ENCODE measurements around the gene FKBP1A. TPM values are rescaled to one million over a fixed set of nuclear protein-coding genes. Genes with fewer than 3 reads are reported as not detected.
A peak's percentile ranks its signal among the peaks of the same experiment; 100 is the strongest.
"Not testable (repeated sequence)": the region's sequence is repeated elsewhere in the genome, so short reads cannot be mapped to it uniquely, and the experiment has no call there.

The FKBP1A gene
- total and polyA plus RNA-seq, 9 donors, result 72.7 to 298 (median 262) TPM

DNA sequence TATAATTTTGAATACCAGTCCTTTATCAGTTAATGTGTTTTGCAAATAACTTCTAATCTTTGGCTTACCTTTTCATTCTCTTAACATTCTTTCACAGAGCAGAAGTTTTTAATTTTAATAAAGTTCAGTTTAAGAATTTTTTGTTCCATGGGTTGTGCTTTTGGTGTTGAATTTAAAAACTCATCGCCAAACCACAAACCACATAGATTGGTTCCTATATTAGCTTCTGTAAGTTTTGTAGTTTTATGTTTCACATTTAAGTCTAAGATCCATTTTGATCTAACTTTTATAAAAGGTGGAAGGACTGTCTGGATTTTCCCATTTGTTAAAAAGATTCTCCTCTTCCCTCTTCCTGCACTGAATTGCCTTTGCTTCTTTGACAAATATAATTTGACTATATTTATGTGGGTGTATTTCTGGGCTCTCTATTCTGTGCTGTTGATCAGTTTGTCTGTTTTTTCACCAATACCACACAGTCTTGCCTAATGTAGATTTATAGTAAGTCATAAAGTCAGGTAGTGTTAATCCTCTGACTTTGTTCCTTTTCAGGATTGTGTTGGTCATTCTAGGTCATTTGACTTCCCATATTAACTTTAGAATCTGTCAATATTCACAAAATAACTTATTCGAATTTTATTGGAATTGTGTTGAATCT lies 46.4 kb downstream of the FKBP1A start:
- Histone ChIP-seq H3K27me3 (ENCODE audit: control insufficient read depth, insufficient read depth, low read length) (no peaks in the 10 kb centered on the region), H3K27ac (ENCODE audit: low read length) (no peak overlapping the region), H3K36me3 (ENCODE audit: control insufficient read depth, insufficient read depth, low read length) (no peaks in the 10 kb centered on the region), H3K4me3 (ENCODE audit: low read length) (no peak overlapping the region), H3K9me3 (replicated peaks; ENCODE audit: control insufficient read depth, low read depth, low read length) (peaks cover 7% of the 10 kb centered on the region), H3K4me1 (ENCODE audit: control insufficient read depth, insufficient read depth, low read length) (peaks cover 5% of the 10 kb centered on the region)
- no peak for DNase-seq
- WGBS (ENCODE audit: insufficient coverage), result no CpG with 5 or more reads among the region's 2 CpGs

- Histone ChIP-seq H3K27me3 (ENCODE audit: control insufficient read depth, insufficient read depth, low read length) (no peaks in the 10 kb centered on the region), H3K4me3 (ENCODE audit: low read length) (no peak overlapping the region), H3K27ac (ENCODE audit: low read length) (no peak overlapping the region), H3K9me3 (replicated peaks; ENCODE audit: control insufficient read depth, low read depth, low read length) (peaks cover 7% of the 10 kb centered on the region), H3K4me1 (ENCODE audit: control insufficient read depth, insufficient read depth, low read length) (peaks cover 5% of the 10 kb centered on the region), H3K36me3 (ENCODE audit: control insufficient read depth, insufficient read depth, low read length) (no peaks in the 10 kb centered on the region)
- DNase-seq, result no peak
- no CpG with 5 or more reads among the region's 1 CpG for WGBS (ENCODE audit: insufficient coverage)
Observed at GRCh38 chr20:1345756-1346093, 47.1 kb downstream of the FKBP1A start.

GRCh38 chr20:1345030-1345755 lies 47.7 kb downstream of the FKBP1A start:
- Histone ChIP-seq H3K36me3 (ENCODE audit: control insufficient read depth, insufficient read depth, low read length) (no peaks in the 10 kb centered on the region), H3K4me1 (ENCODE audit: control insufficient read depth, insufficient read depth, low read length) (peaks cover 5% of the 10 kb centered on the region), H3K27me3 (ENCODE audit: control insufficient read depth, insufficient read depth, low read length) (no peaks in the 10 kb centered on the region), H3K27ac (ENCODE audit: low read length) (no peak overlapping the region), H3K9me3 (replicated peaks; ENCODE audit: control insufficient read depth, low read depth, low read length) (peaks cover 7% of the 10 kb centered on the region), H3K4me3 (ENCODE audit: low read length) (no peak overlapping the region)
- DNase-seq, result no peak
- 100% methylated on average over 1 of the region's 4 CpGs for WGBS (ENCODE audit: insufficient coverage)

DNA sequence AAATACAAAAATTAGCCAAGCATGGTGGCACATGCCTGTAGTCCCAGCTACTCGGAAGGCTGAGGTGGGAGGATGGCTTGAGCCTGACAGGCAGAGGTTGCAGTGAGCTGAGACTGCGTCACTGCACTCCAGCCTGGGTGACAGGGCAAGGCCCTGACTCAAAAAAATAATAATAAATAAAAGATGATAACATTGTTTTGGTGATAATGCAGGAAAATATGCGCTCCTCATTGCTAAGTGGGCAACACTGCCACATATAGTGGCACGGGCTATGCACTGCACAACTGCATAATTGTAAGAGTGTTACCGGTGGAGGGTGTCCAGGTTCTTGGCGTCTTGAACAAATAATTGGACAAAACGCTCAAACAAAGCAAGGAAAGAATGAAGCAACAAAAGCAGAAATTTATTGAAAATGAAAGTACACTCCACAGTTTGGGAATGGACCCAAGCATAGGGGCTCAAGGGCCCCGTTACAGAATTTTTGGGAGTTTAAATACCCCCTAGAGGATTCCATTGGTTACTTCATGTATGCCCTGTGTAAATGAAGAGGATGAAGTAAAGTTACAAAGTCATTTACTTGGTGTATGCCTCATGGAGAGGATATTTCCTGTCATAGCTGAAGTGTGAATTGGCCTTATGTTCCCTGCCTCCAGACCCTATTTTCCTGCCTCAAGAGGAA lies 49.3 kb downstream of the FKBP1A start:
- WGBS (ENCODE audit: insufficient coverage), result 91% methylated on average over 6 of the region's 8 CpGs
- H3K4me1 ChIP-seq (ENCODE audit: control insufficient read depth, insufficient read depth, low read length); H3K9me3 ChIP-seq (replicated peaks; ENCODE audit: control insufficient read depth, low read depth, low read length); H3K4me3 ChIP-seq (ENCODE audit: low read length); H3K27ac ChIP-seq (ENCODE audit: low read length); H3K27me3 ChIP-seq (ENCODE audit: control insufficient read depth, insufficient read depth, low read length); DNase-seq; H3K36me3 ChIP-seq (ENCODE audit: control insufficient read depth, insufficient read depth, low read length): not testable (repeated sequence)

DNA sequence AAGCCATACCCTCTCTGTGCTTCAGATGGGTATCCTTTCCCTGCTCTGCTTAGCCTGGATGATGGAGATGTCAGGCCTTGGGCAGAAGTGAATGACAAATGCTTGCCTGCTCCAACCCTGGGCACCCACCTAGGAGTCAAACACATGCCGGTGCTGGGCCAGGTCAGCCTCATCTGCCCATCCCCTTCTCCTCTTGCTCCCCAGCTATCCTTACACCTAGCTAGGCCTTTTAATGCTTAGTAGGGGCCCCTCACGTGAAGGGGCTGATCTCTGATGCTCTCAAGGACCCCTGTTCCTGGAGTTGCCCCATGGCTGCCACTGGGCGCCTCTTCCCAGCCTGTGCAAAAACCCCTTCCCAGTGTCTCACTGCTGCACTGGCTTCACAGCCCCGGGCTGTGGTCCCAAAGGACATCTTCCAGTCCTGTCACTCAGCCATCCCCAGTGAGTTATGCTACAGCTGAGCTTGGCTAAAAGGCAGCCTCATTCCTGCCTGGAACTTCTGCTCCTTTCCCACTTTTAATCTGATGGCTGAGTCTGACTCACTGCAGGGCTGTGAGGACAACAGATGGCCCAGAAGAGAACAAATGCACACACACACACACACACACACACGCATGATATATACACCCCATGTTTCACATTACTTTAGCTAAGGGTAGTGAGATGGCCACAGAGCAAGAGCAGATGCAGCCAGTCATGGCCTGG lies 51.1 kb downstream of the FKBP1A start:
- Histone ChIP-seq H3K27me3 (ENCODE audit: control insufficient read depth, insufficient read depth, low read length) (no peaks in the 10 kb centered on the region), H3K9me3 (replicated peaks; ENCODE audit: control insufficient read depth, low read depth, low read length) (no peaks in the 10 kb centered on the region), H3K4me1 (ENCODE audit: control insufficient read depth, insufficient read depth, low read length) (peaks cover 11% of the 10 kb centered on the region), H3K27ac (ENCODE audit: low read length) (no peak overlapping the region), H3K4me3 (ENCODE audit: low read length) (no peak overlapping the region), H3K36me3 (ENCODE audit: control insufficient read depth, insufficient read depth, low read length) (no peaks in the 10 kb centered on the region)
- WGBS (ENCODE audit: insufficient coverage), result 78% methylated on average over 4 of the region's 5 CpGs
- no peak for DNase-seq

GRCh38 chr20:1338801-1339200 lies 54.1 kb downstream of the FKBP1A start:
- H3K27ac ChIP-seq (ENCODE audit: low read length), result no peak overlapping the region
- H3K27me3 ChIP-seq (ENCODE audit: control insufficient read depth, insufficient read depth, low read length), result no peaks in the 10 kb centered on the region
- WGBS (ENCODE audit: insufficient coverage), result 81% methylated on average over 2 of the region's 4 CpGs
- DNase-seq, result no peak
- peaks cover 11% of the 10 kb centered on the region for H3K4me1 ChIP-seq (ENCODE audit: control insufficient read depth, insufficient read depth, low read length)
- no peak overlapping the region for H3K4me3 ChIP-seq (ENCODE audit: low read length)
- H3K36me3 ChIP-seq (ENCODE audit: control insufficient read depth, insufficient read depth, low read length), result peaks cover 6% of the 10 kb centered on the region
- no peaks in the 10 kb centered on the region for H3K9me3 ChIP-seq (replicated peaks; ENCODE audit: control insufficient read depth, low read depth, low read length)

GRCh38 chr20:1338096-1338495 lies 54.8 kb downstream of the FKBP1A start:
- Histone ChIP-seq H3K4me1 (ENCODE audit: control insufficient read depth, insufficient read depth, low read length) (peaks cover 11% of the 10 kb centered on the region), H3K27ac (ENCODE audit: low read length) (peak overlapping the region; percentile 65), H3K27me3 (ENCODE audit: control insufficient read depth, insufficient read depth, low read length) (no peaks in the 10 kb centered on the region), H3K36me3 (ENCODE audit: control insufficient read depth, insufficient read depth, low read length) (peaks cover 13% of the 10 kb centered on the region), H3K9me3 (replicated peaks; ENCODE audit: control insufficient read depth, low read depth, low read length) (no peaks in the 10 kb centered on the region), H3K4me3 (ENCODE audit: low read length) (no peak overlapping the region)
- no peak for DNase-seq
- WGBS (ENCODE audit: insufficient coverage), result 100% methylated on average over 3 of the region's 5 CpGs

- H3K4me1 ChIP-seq (ENCODE audit: control insufficient read depth, insufficient read depth, low read length), result peaks cover 10% of the 10 kb centered on the region
- no CpG with 5 or more reads among the region's 5 CpGs for WGBS (ENCODE audit: insufficient coverage)
- no peak for DNase-seq
- no peaks in the 10 kb centered on the region for H3K27me3 ChIP-seq (ENCODE audit: control insufficient read depth, insufficient read depth, low read length)
- peak overlapping the region; percentile 65 for H3K27ac ChIP-seq (ENCODE audit: low read length)
- H3K36me3 ChIP-seq (ENCODE audit: control insufficient read depth, insufficient read depth, low read length), result peaks cover 18% of the 10 kb centered on the region
- H3K4me3 ChIP-seq (ENCODE audit: low read length), result no peak overlapping the region
- H3K9me3 ChIP-seq (replicated peaks; ENCODE audit: control insufficient read depth, low read depth, low read length), result no peaks in the 10 kb centered on the region
Observed at GRCh38 chr20:1337441-1337840, 55.4 kb downstream of the FKBP1A start.

GRCh38 chr20:1336699-1337367 lies 56.0 kb downstream of the FKBP1A start:
- Histone ChIP-seq H3K4me3 (ENCODE audit: low read length) (no peak overlapping the region), H3K9me3 (replicated peaks; ENCODE audit: control insufficient read depth, low read depth, low read length) (no peaks in the 10 kb centered on the region), H3K36me3 (ENCODE audit: control insufficient read depth, insufficient read depth, low read length) (peaks cover 18% of the 10 kb centered on the region), H3K27ac (ENCODE audit: low read length) (peak overlapping the region; percentile 65), H3K27me3 (ENCODE audit: control insufficient read depth, insufficient read depth, low read length) (no peaks in the 10 kb centered on the region), H3K4me1 (ENCODE audit: control insufficient read depth, insufficient read depth, low read length) (peaks cover 6% of the 10 kb centered on the region)
- peak; percentile 48 for DNase-seq
- WGBS (ENCODE audit: insufficient coverage), result 15% methylated on average over 6 of the region's 14 CpGs
